MV-4-11 (cell line): ENCODE measurements around the gene COX7A1.

Experiments used
- DNase-seq: peaks from one replicate; lab custom pipeline; 2025; lab: John Stamatoyannopoulos, UW

The COX7A1 gene

DNA sequence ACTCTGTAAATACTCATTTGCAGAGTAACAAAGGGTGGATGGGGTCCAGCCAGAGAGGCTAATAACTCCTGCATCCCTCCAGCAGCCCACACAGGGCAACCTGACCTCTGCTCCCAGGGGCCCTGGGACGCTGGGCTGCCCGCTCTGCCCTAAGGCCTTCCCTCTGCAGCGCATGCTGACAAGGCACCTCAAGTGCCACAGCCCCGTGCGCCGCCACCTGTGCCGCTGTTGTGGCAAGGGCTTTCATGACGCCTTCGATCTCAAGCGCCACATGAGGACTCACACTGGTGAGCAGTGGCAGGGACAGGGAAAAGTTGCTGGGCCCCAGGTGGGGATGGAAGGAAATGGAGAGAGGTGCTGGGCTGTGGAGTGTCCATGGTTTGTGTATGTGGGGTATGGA lies 39.6 kb downstream of the COX7A1 start:
- no peak for DNase-seq

DNA sequence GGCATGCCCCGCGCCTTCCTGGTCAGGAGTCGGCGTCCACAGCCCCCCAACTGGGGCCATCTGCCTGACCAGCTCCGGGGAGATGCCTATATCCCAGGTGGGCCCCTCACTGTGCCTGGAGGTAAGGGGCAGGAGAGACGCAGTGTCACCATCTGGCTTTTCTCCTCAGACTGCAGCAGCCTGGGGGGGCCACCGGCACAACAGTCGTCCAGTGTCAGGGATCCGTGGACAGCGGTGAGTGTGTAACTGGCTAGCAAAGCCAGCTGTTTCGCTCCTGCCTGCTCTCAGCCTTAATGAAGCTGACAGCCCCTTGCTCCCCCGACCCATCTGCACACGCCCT lies 41.1 kb downstream of the COX7A1 start:
- no peak for DNase-seq

DNA sequence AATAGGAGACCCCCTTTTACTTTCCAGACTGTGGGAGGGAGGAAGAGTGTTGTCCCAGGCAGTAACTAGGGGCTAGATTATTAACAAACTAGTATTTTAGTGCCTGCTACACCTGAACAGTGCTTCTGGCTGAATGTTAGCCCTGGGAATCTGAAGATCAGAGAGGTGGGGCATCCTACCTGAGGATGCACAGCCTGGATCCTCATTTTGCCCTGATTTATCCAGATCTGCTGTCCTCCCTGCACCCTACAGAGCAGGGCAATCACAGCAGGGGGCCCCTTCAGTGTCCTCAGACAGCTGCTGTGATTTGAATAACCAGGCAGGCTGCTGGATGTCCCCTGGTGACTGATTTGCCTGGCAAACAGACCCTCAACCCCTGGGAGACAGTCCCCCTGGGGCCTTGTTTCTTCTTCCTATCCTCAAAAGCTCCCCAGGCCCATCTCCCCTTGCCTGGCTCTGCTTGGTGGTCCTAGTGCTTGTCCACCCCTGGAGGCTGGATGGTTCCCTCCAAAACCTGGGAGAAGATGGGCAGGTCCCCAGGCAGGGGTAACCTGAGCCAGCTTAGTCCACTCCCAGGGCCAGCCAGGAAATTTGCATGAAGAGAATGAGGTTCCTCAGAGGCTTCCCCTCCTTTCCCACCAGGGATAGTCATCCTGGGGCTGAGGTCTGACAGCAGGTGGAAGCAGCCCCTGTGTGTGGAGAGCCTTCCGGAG lies 41.6 kb downstream of the COX7A1 start, which contains the start of gene OVOL3:
OVOL3 (plus strand) TSS at position 657 of the 713 bp plus-strand sequence. CDS start 60 bp downstream, outside the sequence.
- DNase-seq: no peak

DNA sequence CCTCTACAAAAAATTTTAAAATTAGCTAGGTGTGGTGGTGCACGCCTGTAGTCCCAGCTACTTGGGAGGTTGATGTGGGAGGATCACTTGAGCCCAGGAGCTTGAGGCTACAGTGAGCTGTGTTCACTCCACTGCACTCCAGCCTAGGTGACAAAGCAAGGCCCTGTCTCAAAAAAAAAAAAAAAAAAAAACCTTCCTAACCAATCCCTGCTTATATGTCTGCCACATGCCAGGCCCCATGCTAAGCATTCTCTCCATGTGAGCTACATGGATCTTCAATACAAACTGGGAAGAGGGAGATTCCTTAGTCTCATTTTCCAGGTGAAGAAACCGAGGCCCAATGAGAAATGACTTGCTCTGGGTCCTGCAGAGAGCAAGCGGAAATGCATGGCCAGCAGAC lies 43.6 kb downstream of the COX7A1 start:
- DNase-seq: no peak

DNA sequence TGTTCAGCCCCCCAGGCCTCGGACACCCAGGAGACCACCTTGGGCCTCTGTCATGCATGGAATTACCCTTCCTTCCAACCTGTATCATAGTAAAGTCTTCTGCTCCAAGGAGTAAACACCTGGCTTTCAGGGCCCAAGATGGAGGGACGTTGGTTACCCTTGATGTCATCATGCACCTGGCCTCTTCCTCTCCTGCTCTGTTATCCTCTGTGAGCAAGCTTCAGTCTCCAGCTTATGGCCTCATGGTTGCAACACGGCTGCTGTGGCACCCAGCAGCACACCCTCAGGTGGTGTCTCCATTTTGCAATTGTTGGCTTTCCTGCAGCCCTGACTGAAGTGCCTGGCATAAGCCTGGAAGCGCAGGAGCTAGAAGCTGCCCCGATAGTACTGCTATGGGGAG lies 45.3 kb downstream of the COX7A1 start:
- no peak for DNase-seq

DNA sequence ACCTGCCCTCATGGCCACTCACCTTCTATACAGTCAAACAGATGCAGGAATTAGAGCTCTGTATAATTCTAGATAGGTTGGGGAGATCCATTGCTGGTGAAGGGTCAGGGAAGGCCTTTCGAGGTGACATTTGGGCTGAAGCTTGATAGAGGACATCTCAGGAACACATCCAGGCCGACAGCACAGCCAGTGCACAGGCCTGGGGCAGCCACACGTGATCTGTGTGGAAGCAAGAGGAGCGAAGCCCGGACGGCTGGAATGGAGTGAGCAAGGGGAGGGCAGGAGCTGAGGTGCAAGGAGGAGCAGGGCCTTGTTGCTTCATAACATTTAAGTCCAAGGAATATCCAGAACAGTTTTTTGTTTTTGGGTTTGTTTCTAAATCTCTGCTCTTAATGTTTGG lies 45.8 kb downstream of the COX7A1 start:
- no peak for DNase-seq

DNA sequence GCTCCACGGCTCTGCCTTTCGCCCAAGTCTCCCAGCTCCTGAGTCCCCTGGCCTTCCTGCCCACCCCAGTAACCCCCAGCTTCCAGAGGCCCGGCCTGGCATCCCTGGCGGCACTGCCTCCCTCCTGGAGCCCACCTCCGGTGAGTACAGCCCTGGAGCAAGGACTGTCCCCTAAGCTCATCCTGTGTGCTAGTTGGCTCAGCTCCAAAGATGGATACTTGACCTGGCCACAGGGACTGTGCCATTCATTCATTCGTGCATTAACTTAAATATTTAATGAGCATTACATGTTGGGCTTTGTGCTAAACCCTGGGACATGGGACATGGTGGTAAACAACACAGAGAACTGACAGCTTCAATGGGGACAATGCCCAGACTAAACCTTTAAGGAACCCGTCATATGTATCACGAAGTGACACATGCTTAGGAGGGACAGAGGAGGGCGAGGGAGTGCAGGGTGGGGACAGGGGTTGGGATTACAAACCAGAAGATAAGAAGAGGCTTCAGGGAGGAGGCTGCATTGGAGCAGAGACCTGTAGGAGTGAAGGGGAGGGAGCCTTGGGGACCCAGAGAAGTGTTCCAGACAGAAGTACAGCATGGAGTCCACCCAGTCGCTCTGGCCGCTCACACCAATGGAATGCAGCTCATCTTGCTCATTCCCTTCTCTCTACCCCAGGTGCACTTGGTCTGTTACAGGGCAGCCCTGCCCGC lies 48.2 kb downstream of the COX7A1 start:
- no peak for DNase-seq

DNA sequence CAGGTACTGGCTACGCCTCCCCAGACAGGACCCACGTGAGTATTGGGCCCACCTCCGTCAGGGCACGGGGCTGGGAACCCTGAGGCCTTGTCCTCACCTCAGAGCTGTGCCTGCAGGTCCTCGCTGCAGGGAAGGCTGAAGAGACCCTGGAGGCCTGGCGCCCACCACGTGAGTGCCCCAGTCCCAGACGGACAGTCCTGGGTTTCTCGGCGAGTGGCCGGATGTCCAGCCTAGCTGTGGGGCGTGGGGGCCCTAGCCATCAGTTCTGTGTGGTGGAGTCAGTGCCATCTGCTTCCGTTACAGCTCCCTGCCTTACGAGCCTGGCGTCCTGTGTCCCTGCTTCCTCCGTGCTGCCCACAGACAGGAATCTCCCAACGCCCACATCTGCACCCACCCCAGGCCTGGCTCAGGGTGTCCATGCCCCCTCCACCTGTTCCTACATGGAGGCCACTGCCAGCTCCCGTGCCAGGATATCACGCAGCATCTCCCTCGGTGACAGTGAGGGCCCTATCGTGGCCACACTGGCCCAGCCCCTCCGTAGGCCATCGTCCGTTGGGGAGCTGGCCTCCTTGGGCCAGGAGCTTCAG lies 49.1 kb downstream of the COX7A1 start:
- no peak for DNase-seq

DNA sequence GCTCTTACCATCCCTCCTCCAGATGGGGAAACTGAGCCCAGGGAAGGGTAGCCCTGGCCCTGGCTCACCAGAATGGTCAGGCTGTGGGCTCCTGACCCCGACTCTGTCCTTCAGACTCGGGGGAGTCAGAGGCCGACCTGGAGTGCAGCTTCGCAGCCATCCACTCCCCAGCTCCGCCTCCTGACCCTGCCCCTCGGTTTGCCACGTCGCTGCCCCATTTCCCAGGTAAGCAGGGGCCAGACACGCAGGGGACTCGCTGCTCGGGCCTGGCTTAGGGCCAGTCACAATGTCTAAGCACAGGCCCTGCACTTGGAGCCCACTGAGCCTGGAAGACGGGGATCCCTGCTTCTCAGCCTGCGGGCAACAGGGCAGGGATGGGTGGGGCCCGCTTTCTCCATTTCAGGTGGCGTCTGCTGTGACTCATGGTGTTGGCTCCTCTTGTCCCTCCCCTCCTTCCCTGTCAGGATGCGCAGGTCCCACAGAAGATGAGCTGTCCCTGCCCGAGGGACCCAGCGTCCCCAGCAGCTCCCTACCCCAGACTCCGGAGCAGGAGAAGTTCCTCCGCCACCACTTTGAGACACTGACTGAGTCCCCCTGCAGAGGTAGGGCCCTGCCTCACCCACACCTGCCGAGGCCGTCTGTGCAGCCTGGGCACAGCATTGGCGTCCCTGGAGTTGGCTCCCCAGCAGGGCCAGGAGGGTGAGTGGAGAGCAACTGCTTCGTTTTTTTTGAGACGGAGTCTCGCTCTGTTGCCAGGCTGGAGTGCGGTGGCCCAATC lies 50.5 kb downstream of the COX7A1 start:
- DNase-seq: no peak
